HG03520 (cell line): Measurements from ENCODE around the gene TPD52L2.

Source experiments
- ATAC-seq: cut with Tn5 transposase; IDR thresholded peaks from one replicate; pipeline ENCODE4 v1.9.1; 2021; ENCODE audit warnings: mild to moderate bottlenecking, moderate library complexity; ENCODE audit not compliant: unreplicated experiment

Gene TPD52L2

DNA sequence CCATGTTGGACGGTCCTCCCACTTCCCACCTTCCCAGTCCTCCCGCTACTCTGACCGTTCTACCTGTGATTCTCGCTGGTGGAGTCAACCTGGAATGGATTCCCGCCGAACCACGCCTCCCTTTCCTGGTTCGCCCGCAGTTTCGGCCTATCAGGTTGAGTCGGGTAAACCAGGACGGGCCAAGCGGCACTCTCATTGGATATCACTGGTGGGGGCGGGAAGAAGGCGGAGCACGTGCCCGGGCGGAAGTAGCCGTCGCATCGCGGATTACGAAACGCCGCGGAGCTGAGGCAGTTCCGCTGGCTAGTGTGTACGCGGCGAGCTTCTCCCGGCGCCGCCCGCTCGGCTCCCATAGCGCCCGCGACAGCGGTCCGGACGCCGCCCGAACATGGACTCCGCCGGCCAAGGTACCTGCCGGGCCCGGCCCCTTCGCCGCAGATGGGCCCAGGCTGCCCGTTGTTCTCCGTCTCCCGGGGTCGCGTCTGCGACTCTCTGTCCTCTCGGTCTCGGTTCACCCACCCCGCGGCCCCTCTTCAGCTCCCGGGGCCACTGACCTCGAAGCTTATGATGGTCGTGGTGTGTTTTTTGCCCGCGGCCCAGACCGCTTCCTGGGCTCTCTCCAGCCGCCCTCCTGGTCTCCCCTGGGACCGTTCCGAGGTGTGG is at the start of gene TPD52L2:
Gene TPD52L2 (plus strand): TSS at position 293 of the 663 bp plus-strand sequence. CDS start 96 bp downstream, at position 389.
- peak; percentile 65 for ATAC-seq

DNA sequence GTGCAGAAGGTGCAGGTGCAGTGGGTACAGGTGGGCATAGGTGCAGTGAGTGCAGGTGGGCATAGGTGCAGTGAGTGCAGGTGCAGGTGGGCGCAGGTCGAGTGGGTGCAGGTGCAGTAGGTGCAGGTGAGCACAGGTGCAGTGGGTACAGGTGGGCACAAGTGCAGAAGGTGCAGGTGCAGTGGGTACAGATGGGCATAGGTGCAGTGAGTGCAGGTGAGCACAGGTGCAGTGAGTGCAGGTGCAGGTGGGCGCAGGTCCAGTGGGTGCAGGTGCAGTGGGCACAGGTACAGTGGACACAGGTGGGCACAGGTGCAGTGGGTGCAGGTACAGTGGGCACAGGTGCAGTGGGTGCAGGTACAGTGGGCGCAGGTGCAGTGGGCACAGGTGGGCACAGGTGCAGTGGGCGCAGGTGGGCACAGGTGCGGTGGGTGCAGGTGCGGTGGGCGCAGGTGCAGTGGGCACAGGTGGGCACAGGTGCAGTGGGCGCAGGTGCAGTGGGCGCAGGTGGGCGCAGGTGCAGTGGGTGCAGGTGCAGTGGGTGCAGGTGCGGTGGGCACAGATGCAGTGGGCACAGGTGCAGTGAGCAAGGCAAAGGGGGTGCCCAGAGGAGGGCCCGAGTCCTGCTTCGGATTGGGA is 49.3 kb upstream of the TPD52L2 start:
- ATAC-seq = no peak

DNA sequence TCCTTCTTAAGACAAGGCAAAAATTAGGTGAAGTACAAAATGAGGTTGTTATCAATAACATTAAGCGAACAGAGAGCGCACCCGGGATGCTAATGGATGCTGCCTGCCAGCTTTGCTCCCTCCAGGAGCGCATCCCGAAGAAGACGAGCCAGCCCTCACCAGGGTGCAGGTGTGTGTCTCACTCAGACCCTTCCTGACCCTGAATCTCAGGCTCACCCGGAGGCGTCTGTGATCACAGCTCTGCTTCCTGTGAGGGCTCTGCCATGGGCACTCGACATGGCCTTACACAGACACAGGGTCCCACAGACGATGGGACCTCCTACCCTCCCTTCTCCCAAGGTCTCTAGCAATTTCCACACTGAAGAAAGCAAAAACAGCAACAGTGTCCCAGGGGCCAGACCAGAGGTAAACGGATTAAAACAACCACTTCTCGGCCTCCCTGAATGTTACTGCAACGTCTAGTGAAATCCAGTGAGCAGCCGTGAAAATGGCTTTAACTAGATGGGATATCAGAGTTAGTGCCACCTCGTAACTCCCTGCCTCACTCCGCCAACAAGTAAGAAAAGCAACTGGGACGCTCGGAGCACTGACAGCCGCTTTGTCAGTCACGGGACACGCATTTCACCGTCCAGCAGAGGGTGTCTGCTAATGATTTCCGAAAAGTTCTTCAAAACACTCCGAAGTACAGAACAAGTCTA is 45.7 kb upstream of the TPD52L2 start:
- no peak for ATAC-seq

DNA sequence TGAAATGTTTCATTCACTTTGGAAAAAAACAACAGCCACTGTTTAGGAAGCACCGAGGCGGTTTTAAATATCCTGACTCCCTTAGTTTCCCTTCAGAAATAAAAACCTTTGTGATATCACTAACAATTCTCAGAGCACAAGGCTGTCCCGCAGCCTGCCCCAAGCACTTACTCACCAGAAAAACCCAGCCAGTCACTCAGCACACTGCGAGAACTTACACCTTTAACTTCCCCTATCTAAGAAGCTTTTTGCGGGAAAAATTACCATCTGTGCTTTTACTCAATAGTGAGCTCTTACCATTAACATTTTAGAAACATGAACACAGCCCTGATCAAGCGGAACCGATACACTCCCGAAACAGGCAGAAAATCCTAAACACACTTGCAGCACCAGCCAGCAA is 43.3 kb upstream of the TPD52L2 start:
- ATAC-seq = no peak

DNA sequence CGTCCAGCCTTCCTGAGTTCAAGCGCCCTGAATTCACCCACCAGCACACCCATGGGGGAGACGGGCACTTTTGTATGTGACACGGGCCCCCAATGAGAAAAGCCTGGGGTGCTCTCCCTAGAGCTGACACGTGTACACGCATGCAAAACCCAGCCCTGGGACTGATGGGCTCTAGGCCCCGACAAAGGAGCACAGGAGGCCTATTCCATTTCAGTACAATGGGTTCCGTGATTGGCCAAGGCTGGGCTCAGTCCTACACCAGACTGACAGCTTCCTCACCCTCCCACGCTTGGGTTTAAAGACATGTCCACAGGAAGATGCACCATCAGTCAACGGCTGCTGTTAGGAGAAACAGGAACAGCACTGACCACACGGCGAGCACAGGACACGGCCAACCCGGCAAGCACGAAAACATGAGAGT is 42.8 kb upstream of the TPD52L2 start:
- no peak for ATAC-seq

DNA sequence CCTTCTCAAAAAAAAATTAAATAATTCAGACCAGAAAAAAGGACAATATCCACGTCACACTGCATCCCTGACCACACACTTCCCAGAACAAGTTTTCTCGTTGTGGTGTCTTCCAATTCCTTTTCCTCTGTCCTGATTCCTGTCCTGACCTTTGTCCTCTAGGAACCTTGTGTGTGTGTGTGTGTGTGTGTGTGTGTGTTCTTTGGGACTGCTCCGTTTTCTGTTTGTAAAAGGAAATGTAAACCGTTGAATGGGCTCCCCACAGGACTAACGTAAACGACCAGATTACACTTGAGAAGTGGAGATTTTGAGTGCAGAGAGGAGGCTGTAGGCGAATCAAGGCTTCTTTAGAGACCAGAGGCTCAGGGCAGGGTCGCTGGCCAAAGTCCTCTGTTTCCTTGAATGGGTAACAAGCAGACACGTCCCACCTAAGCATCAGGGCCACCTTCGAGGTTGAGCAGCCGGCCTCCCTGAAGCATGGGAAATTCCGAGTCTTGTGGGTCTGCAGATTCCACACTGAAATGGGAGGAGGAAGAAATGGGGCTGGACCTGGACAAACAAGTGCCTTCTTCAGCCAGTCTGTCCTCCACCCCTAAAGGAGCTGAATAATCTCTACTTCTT is 41.3 kb upstream of the TPD52L2 start:
- ATAC-seq = no peak

DNA sequence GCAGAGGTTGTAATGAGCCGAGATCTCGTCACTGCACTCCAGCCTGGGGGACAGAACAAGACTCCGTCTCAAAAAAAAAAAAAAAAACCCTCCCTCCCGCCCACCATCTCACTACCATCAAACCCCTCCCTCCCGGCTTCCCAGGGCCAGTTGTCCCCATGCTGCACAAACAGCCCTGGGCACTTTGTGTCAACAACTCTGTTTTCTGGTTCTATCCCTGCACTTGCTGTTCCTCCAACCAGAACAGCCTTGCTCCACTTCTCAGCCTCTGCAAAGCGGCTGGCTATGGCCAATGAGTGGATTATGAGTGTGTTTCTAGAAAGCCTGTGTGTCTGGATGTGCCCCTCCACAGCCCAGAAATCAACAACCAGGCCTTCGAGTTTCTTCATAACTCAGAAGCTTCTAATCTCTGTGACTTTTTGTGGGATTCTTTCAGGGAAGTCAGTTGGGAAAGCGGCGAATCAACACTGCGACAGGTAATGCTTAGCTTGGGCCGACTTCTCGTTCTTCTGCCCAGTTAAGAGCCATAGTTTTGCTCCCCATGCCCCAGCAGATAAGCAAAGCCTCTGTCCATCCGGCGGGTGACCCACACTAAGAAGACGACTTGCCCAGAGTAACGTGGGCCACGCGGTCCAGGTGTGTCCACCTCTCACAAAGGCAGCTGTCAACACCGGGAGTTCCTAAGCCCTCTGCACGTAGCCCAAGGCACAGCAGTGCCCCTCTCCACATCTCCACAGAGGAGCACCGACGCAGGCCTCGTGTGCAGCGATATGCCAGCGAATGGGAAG is 39.5 kb upstream of the TPD52L2 start:
- ATAC-seq = no peak

DNA sequence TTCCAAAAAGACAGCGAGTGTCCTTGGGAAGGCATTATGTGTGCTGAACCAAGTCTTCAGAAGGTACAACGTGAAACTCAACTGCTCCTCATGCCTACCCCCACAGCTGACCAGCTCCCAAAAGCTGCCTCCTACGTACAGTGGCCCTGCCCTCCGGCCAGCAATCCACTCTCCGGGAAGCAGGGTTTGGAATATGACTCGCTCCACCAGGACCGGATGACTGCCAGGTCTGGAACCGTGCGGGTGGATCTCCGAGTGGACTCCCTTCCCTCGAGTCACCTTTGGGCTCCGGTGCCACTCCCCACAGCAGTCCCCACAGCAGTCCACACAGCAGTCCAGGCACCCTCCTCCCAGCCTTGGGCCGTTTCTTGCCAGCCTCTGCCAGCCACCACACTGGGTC is 38.3 kb upstream of the TPD52L2 start:
- no peak for ATAC-seq

DNA sequence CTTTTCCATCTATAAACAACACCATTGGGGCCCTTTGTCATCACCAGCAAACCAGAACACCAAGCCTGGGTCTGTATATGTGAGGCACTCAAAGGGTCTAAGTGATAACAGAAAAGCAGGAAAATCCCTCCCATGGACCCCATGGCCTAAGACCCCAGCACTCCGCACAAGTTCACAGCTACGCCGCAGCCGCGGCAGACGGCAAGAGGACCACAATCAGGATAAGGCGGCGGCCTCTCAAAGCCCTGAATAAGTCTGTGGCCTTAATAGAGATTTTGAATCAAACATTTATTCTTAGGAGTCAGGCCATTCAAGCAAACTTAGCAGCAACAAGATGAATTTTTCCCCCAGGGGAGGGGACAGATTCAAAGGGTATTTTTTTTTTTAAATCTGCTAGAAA is 36.9 kb upstream of the TPD52L2 start:
- no peak for ATAC-seq

DNA sequence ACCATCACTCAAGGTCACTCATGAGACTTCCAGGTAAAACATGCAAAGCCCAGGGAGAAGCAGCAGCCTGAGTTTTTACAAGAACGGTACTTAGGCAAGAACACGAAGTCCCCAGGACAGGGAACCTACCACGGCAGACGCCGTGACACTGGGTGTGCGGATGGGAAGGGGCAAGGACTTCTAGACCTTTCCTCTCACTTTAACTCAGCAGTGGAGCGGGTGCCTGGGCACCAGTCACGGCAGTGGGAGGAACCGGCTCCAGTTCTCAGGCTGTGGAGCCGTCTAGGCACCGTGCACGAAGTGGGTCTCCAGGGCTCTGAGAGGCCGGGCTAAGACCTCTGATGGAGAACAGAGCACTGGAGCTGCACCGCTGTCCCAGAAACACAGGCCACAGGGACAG is 36.5 kb upstream of the TPD52L2 start:
- ATAC-seq = no peak

DNA sequence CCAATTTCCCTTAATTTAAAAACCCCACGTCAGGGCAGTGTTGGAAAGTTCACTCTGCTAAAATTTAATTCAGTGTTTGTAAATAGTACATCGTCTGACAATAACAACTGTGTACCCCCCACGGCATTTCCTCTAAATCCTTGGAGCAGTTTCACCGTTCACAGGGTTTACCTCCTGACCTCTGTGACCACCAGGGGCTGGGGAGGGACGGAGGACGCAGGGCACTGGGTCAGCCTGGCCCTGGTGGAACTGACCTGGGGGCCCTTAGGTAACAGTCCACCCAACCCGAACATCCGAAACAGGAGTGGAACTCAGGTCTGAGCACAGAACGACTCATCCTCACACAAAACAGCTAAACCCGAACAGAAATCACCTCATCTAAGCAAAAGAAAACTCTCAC is 36.1 kb upstream of the TPD52L2 start:
- ATAC-seq = no peak

DNA sequence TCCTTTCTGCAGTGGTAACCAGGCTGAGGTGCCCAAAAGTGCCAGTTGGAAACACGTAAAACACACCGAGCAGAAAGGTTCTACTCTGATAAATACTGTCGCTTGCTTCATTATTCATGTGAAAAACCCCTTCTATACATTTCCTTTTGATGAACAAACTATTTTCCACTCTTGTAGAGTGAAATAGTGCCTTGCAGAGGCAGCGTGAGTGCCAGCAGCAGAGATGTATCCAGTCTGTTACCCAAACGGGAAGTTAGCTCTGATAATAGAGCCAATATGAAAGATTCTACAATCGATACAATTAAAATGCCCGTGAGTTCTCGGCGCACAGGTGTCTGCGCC is 35.5 kb upstream of the TPD52L2 start:
- no peak for ATAC-seq

DNA sequence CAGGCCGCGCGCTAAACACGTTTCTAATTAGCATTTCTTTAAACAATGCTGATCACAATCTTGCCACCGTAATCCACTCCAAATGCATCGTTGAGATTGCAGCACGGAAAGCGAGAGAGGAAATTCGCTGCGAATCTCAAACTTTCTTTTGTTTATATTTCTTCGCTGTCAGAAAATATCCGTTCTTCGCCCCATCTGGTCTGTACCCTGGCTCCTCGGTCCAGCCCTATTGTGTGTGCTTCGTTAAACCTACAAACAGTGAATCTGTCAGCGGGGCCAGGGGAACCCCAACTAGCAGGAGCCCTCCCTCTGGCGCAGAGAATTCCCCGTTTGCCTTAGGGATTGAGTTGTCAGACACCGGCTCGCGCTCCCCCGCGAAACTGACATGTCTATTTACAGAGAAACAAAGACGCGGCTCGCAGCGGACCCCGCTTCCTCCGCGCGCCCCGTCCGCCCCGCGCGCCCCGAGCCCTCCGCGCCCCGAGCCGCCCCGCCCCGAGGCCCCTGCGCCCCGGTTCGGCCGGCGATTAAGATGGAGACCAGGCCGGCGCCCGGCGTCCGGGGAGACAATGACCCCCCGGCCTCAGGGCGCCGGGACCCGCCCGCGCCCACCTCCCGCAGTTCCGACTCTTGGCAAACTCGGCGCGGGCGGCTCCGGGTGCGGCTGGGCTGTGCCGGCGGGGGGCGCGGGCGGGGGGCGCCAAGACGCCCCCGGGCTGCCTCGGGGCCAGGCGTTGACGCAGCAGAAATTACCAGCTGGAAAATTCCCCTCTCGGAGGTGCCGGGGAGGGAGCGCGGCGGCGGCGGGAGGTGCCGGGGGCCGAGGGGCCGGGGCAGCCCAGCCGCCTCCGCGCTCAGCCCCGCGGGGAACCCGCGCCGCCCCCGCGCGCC is 34.9 kb upstream of the TPD52L2 start:
- ATAC-seq = no peak

DNA sequence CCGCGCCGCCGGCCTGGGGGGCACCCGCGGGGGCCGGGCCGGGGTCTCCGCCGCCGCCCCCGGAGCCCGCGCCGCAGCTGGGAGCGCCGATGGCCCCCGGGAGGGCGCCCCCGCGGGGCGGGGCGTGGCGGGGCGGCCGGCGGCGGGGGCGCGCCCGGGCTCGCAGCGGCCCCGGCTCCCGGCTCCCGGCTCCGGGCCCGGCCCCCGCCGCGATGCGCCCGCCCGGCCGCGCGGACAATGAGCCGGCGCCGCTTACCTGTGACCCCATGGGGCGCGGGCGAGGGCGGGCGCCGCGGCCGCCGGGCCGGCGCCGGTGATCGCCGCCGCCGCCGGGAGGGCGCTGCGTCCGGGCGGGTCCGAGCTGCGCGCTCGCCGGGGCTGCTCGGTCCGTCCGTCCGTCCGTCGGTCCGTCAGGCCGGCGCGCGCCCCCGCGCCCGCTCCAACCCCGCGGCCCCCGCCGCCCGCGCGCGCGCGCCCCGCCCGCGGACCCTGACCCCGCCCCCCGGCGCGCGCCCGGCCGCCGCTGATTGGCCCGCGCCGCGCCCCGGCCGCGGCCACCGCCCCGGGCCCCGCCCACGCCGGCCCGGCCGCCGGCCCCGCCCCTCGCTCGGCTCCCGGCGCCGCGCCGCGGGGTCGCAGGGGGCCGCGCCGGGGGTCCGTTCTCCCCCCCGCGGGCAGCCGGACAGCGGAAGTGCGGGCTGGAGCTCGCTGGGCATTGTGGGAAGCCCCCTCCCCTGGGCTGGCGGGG is 34.1 kb upstream of the TPD52L2 start, which contains the start of gene ZBTB46:
Gene ZBTB46 (minus strand): TSS at position 424 of the 748 bp plus-strand sequence. CDS start 40,507 bp downstream, outside the sequence.
- peak; percentile 49 for ATAC-seq

DNA sequence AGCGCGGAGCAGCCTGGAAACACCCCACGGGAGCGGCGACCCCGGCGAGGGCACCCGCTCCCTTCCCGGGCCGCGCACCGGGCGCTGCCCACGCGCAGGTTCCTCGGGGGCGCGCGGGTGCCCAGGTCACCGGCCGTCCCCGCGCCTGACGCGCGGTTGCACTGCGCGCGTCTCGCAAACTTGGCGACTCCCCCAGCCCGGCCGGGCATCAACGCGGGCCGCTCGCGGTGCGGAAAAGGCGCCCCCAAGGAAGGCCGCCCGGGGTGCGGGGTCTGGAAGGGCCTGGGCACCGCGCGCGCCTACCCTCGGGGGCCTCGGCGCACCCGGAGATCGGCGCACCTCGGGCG is 33.5 kb upstream of the TPD52L2 start:
- peak; percentile 11 for ATAC-seq

DNA sequence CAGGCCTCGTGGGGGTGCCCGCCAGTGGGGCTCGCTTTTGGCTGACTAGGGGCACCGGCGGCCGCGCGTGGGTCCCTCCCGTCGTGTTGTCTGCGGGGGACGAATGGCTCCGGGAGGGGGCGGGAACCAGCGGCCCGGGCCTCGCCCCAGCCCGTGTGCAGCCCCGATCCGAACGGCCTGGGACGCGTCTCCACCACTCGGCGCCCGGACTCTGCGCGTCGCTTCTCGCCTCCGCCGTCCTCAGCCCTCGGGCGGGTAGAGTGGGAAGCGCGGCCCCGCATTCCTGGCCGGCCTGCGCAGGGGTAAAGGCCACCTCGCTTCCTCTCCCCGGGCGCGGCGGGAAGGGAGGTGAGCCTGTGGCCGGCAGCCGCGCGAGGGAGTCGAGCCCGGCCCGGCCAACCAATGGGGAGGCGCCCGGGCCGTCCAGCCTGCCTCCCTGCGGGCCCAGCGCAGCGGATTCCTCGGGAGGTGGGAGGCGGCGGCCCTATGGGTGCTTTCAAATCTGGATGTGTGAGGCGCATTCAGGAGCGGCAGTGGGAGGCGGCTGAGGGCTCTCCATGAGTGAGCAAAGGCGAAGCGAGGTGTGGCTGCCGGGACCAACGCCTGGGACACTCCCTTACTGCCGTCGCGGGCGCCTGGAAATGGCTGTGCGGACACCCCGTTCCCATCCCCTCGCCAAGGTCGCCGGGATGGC is 32.9 kb upstream of the TPD52L2 start:
- ATAC-seq = no peak

DNA sequence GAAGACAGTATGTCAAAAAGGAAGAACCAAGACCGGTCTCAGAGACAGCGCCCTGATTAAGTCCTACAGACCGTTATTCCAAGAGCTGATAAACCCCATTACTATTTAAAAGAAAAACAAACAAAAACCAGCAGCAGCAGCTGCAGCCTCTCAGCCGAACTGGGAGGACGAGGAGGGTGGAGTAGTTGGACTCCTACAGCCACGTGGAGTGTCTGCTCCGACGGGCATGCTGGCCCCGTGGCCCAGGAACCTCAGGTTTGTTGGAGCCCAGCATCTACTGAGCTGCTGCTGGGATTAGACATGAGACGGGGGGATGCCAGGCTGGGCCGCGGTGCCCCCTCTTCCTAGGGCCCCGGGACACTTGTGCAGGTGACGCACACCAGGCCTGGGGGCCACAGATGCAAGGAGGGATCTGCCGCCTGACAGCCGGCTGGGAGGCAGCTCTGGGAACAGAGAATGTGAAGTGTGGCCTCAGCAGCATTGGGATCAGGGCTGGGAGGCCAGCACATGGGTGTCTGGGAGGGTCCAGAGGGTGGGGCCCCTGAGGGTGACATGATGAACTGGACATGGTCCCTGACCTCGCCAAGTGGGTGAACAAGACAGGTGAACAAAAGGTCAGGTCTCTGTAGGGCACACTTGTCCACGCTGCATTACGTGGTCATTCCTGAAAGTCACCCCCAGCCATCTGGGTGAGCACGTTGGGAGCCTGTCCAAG is 31.1 kb upstream of the TPD52L2 start:
- no peak for ATAC-seq

DNA sequence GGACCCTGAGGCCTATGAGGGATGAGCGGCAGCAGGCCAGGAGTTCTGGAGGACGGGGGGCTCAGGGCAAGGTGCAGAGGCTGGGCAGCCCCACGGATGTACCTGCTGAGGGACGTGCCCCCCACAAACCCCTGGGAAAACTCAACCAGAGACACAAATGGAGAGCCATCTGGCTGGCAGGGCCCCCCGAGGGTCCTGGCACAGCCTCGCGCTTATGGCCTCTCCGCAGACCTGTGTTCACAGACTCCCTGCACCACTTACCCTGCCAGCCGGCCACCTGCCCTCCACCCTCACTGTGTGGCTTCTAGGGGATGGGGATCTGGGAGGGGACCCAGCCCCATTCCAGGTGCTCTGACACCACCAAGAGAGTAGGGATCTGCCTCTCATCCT is 30.6 kb upstream of the TPD52L2 start:
- ATAC-seq = no peak
